BLaER1 treated with 17β-estradiol and CSF1 and Interleukin-3, amounts not matched to agents 10 nM and 100 nM (cell line): ENCODE data around the gene CNN3.

Experiments
- H3K27ac ChIP-seq, 11 experiments: shearing (Covaris generic); formaldehyde crosslinking; 2 replicates each; pipeline ENCODE4 v1.8.1; 2022
- H3K27me3 ChIP-seq, 11 experiments: shearing (Covaris generic); formaldehyde crosslinking; 2 replicates each; pipeline ENCODE4 v1.8.1; 2022
- H3K36me3 ChIP-seq, 11 experiments: shearing (Covaris generic); formaldehyde crosslinking; 2 replicates each; pipeline ENCODE4 v1.8.1; 2022
- H3K4me1 ChIP-seq, 10 experiments: shearing (Covaris generic); formaldehyde crosslinking; 2 replicates each; pipeline ENCODE4 v1.8.1; 2022
- H3K4me2 ChIP-seq, 11 experiments: shearing (Covaris generic); formaldehyde crosslinking; 2 replicates each; pipeline ENCODE4 v1.8.1; 2022
- H3K4me3 ChIP-seq, 10 experiments: shearing (Covaris generic); formaldehyde crosslinking; 2 replicates each; pipeline ENCODE4 v1.8.1; 2022
- H3K9ac ChIP-seq, 11 experiments: shearing (Covaris generic); formaldehyde crosslinking; 2 replicates each; pipeline ENCODE4 v1.8.1; 2022
- H3K9me3 ChIP-seq, 11 experiments: shearing (Covaris generic); formaldehyde crosslinking; replicated peaks in 1 of 11; 2 replicates each; pipeline ENCODE4 v1.8.1; 2022
- H4K20me1 ChIP-seq, 11 experiments: shearing (Covaris generic); formaldehyde crosslinking; 2 replicates each; pipeline ENCODE4 v1.8.1; 2022
- Cebpa-rat ChIP-seq, 11 experiments: shearing (Covaris generic); IDR thresholded peaks; 2 replicates each; pipeline ENCODE4 v1.8.1; 2022

CNN3 gene

GRCh38 chr1:94863919-94864318 is 63.0 kb downstream of the CNN3 start:
- Histone ChIP-seq H3K9ac (no peak overlapping the region; a peak in 1 of 22 replicates), H3K27me3 (no peaks in the 10 kb centered on the region), H3K4me2 (peak overlapping the region in 7 of 11 experiments; percentile 22 to 78 (median 72); a peak in 12 of 22 replicates), H3K27ac (peak overlapping the region in 4 of 11 experiments; percentile 2 to 37 (median 19); a peak in 4 of 22 replicates), H4K20me1 (no peaks in the 10 kb centered on the region), H3K36me3 (no peaks in the 10 kb centered on the region), H3K4me3 (no peak overlapping the region), H3K4me1 (peaks cover 0 to 28% (median 17%) of the 10 kb centered on the region in 10 experiments; a peak in 12 of 20 replicates), H3K9me3 (no peaks in the 10 kb centered on the region)
- TF ChIP-seq Cebpa-rat (IDR thresholded peaks at IDR 0.05), result no peak

GRCh38 chr1:94863297-94863911 is 63.5 kb downstream of the CNN3 start:
- Histone ChIP-seq H3K9ac (peak overlapping the region in 1 of 11 experiments; percentile 18; a peak in 1 of 22 replicates), H3K27me3 (no peaks in the 10 kb centered on the region), H3K36me3 (no peaks in the 10 kb centered on the region), H3K9me3 (no peaks in the 10 kb centered on the region), H3K27ac (peak overlapping the region in 4 of 11 experiments; percentile 8 to 40 (median 32); a peak in 6 of 22 replicates), H3K4me3 (peak overlapping the region in 1 of 10 experiments; percentile 6; a peak in 2 of 20 replicates), H4K20me1 (no peaks in the 10 kb centered on the region), H3K4me1 (peaks cover 0 to 28% (median 17%) of the 10 kb centered on the region in 10 experiments; a peak in 12 of 20 replicates), H3K4me2 (peak overlapping the region in 7 of 11 experiments; percentile 22 to 78 (median 72); a peak in 13 of 22 replicates)
- TF ChIP-seq Cebpa-rat (IDR thresholded peaks at IDR 0.05), result no peak

- Histone ChIP-seq H4K20me1 (no peaks in the 10 kb centered on the region), H3K9me3 (no peaks in the 10 kb centered on the region), H3K4me1 (peaks cover 0 to 28% (median 17%) of the 10 kb centered on the region in 10 experiments; a peak in 12 of 20 replicates), H3K36me3 (no peaks in the 10 kb centered on the region), H3K27me3 (no peaks in the 10 kb centered on the region), H3K9ac (no peak overlapping the region), H3K4me2 (peak overlapping the region in 7 of 11 experiments; percentile 22 to 78 (median 72); a peak in 13 of 22 replicates), H3K4me3 (peak overlapping the region in 1 of 10 experiments; percentile 6; a peak in 1 of 20 replicates), H3K27ac (peak overlapping the region in 4 of 11 experiments; percentile 8 to 40 (median 28); a peak in 6 of 22 replicates)
- no peak for TF ChIP-seq Cebpa-rat (IDR thresholded peaks at IDR 0.05)
Measured at GRCh38 chr1:94862718-94863117, 64.2 kb downstream of the CNN3 start.

- H3K27ac ChIP-seq, result no peak overlapping the region
- no peak overlapping the region for H3K9ac ChIP-seq
- H3K9me3 ChIP-seq, result no peaks in the 10 kb centered on the region
- H3K4me3 ChIP-seq, result no peak overlapping the region
- no peaks in the 10 kb centered on the region for H3K36me3 ChIP-seq
- H3K4me1 ChIP-seq, result peaks cover 0 to 30% (median 18%) of the 10 kb centered on the region in 10 experiments; a peak in 13 of 20 replicates
- no peak overlapping the region for H3K4me2 ChIP-seq
- H3K27me3 ChIP-seq, result no peaks in the 10 kb centered on the region
- TF ChIP-seq Cebpa-rat (IDR thresholded peaks at IDR 0.05), result no peak
- H4K20me1 ChIP-seq, result no peaks in the 10 kb centered on the region
Measured at GRCh38 chr1:94859174-94859573, 67.7 kb downstream of the CNN3 start.

GRCh38 chr1:94858276-94858675 is 68.6 kb downstream of the CNN3 start:
- Histone ChIP-seq H3K4me3 (no peak overlapping the region), H3K27me3 (no peaks in the 10 kb centered on the region), H3K4me1 (peaks cover 0 to 23% (median 9%) of the 10 kb centered on the region in 10 experiments; a peak in 13 of 20 replicates), H3K4me2 (no peak overlapping the region), H3K9me3 (no peaks in the 10 kb centered on the region), H4K20me1 (no peaks in the 10 kb centered on the region), H3K9ac (no peak overlapping the region), H3K27ac (no peak overlapping the region), H3K36me3 (no peaks in the 10 kb centered on the region)
- TF ChIP-seq Cebpa-rat (IDR thresholded peaks at IDR 0.05), result no peak

GRCh38 chr1:94856868-94857267 is 70.0 kb downstream of the CNN3 start:
- Histone ChIP-seq H3K9me3 (no peaks in the 10 kb centered on the region), H3K9ac (no peak overlapping the region), H4K20me1 (no peaks in the 10 kb centered on the region), H3K4me1 (peaks cover 0 to 12% (median 0%) of the 10 kb centered on the region in 10 experiments; a peak in 5 of 20 replicates), H3K27me3 (no peaks in the 10 kb centered on the region), H3K27ac (no peak overlapping the region), H3K4me3 (no peak overlapping the region), H3K36me3 (no peaks in the 10 kb centered on the region), H3K4me2 (no peak overlapping the region)
- TF ChIP-seq Cebpa-rat (IDR thresholded peaks at IDR 0.05), result no peak

- Histone ChIP-seq H3K36me3 (no peaks in the 10 kb centered on the region), H3K27ac (no peak overlapping the region), H3K9ac (no peak overlapping the region), H3K4me3 (no peak overlapping the region), H3K27me3 (no peaks in the 10 kb centered on the region), H4K20me1 (no peaks in the 10 kb centered on the region), H3K4me2 (no peak overlapping the region), H3K9me3 (no peaks in the 10 kb centered on the region), H3K4me1 (peaks cover 0 to 12% (median 0%) of the 10 kb centered on the region in 10 experiments; a peak in 5 of 20 replicates)
- TF ChIP-seq Cebpa-rat (IDR thresholded peaks at IDR 0.05), result no peak
Measured at GRCh38 chr1:94856004-94856403, 70.9 kb downstream of the CNN3 start.

GRCh38 chr1:94855307-94855700 is 71.6 kb downstream of the CNN3 start:
- Histone ChIP-seq H3K27ac (no peak overlapping the region), H3K9me3 (no peaks in the 10 kb centered on the region), H3K4me3 (no peak overlapping the region), H3K4me1 (peaks cover 0 to 12% (median 0%) of the 10 kb centered on the region in 10 experiments; a peak in 5 of 20 replicates), H3K4me2 (no peak overlapping the region), H3K9ac (no peak overlapping the region), H4K20me1 (no peaks in the 10 kb centered on the region), H3K36me3 (no peaks in the 10 kb centered on the region), H3K27me3 (no peaks in the 10 kb centered on the region)
- no peak for TF ChIP-seq Cebpa-rat (IDR thresholded peaks at IDR 0.05)

GRCh38 chr1:94854458-94855306 is 72.2 kb downstream of the CNN3 start:
- H3K27me3 ChIP-seq, result no peaks in the 10 kb centered on the region
- peak overlapping the region; percentile 23 to 70 (median 59); a peak in 19 of 22 replicates for H3K4me2 ChIP-seq
- peak overlapping the region in 8 of 10 experiments; percentile 21 to 60 (median 43); a peak in 14 of 20 replicates for H3K4me3 ChIP-seq
- H3K4me1 ChIP-seq, result peaks cover 0 to 12% (median 0%) of the 10 kb centered on the region in 10 experiments; a peak in 5 of 20 replicates
- H3K9ac ChIP-seq, result peak overlapping the region in 1 of 11 experiments; percentile 25; a peak in 2 of 22 replicates
- no peak for TF ChIP-seq Cebpa-rat (IDR thresholded peaks at IDR 0.05)
- no peaks in the 10 kb centered on the region for H3K36me3 ChIP-seq
- no peaks in the 10 kb centered on the region for H3K9me3 ChIP-seq
- no peaks in the 10 kb centered on the region for H4K20me1 ChIP-seq
- no peak overlapping the region; a peak in 1 of 22 replicates for H3K27ac ChIP-seq
